SKM-1 treated with dmso at 0.1 percent for 144 hours (cell line): Measurements from ENCODE around the gene RERE.
"Not testable (repeated sequence)": the region's sequence is repeated elsewhere in the genome, so short reads cannot be mapped to it uniquely, and the experiment has no call there.

Source experiments
- DNase-seq: peaks from one replicate; lab custom pipeline; 2025; ENCODE audit not compliant: unreplicated experiment; lab: John Stamatoyannopoulos, UW

RERE gene

DNA sequence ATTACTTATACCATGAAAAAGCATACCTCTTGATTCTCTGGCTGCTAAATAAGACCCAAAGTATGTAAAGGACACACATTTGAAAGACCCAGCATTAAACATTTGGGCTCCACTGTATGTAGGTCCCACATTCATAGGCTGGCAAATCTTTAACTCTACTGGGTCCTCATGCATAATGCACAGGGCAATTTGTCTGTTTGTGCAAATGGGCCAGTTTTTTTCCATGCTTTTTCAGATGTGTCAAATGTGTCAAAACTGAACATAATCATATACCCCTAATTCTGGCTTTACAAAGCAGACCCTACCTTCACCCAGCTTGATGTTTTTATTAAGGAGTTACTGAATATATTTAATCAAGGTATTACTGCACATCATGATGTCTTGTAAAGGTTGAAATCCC is 63.7 kb downstream of the RERE start:
- no peak for DNase-seq

DNA sequence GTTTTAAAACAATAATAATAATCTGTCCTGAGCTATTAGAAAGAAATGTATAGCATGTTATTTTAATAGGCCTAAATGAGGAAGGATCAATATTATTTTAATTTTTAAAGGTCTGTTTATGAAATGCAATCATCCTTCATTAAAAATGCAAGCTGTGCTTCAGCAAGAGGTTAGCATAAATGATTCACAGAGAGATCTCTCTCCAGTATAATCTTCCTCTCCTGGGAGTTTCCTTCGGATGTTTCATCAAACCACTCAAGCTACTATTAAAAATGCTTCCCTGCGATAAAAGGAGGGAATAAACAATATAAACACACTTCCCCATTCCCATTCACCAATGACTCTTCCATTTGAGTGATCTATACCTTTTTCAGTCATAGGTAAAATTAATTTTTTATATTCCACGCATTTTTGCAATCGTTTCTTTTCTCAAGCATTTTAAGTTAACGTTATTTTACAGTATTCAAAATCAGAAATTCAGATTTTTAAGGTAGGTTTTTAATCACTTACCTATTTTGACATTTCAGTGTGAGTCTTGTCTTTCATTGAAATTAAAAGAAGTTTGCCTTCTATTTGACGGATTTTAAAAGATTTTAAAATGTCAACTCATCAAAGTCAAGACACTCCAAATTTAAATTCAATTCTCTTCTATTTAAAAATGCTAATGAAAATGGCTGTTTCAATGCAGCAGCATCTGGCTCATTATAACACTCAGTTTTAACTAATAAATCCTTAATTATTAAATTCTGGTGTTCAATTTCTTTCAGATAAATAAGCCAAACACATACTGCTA is 64.3 kb downstream of the RERE start:
- DNase-seq, result no peak

GRCh38 chr1:8752411-8752810 is 65.0 kb downstream of the RERE start:
- DNase-seq, result no peak

DNA sequence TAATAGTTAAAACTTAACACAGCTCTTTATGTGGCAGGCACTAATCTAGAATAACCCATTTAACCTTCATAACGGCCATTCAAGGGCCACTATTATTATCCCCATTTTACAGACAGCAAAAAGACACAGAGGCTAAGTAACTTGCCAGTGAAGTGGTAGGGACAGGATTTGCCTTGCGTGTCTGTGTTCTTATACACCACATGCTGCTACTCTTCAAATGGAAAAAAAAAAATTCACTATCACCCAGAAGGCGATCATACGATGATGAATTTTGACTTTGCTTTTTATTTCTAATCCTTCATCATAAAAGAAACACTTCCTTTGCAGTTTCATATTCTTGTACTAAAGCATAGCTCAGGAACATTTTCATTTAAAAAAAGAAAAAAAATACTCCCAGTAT is 65.5 kb downstream of the RERE start:
- no peak for DNase-seq

GRCh38 chr1:8747879-8748825 is 69.3 kb downstream of the RERE start:
- no peak for DNase-seq

DNA sequence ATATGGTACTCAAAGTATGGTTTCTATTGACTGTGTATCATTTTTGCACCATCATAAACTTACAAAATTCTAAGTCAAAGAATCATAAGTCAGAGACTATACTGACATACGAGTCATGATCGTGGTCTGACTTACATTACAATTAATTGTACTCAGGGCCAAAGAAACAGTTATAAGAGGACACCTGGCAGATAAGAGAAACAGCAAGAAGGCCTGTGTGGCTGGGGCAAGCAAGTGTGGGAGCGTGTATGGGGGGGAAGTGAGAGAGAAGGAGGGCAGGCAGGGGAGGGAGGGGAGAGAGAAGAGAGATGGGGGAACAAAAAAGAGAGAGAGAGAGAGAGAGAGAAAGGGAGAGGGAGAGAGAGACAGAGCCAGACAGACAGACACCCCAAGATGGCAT is 70.9 kb downstream of the RERE start:
- no peak for DNase-seq

- no peak for DNase-seq
Measured at GRCh38 chr1:8745749-8746390, 71.6 kb downstream of the RERE start.

- DNase-seq, result no peak
Measured at GRCh38 chr1:8745346-8745745, 72.1 kb downstream of the RERE start.

DNA sequence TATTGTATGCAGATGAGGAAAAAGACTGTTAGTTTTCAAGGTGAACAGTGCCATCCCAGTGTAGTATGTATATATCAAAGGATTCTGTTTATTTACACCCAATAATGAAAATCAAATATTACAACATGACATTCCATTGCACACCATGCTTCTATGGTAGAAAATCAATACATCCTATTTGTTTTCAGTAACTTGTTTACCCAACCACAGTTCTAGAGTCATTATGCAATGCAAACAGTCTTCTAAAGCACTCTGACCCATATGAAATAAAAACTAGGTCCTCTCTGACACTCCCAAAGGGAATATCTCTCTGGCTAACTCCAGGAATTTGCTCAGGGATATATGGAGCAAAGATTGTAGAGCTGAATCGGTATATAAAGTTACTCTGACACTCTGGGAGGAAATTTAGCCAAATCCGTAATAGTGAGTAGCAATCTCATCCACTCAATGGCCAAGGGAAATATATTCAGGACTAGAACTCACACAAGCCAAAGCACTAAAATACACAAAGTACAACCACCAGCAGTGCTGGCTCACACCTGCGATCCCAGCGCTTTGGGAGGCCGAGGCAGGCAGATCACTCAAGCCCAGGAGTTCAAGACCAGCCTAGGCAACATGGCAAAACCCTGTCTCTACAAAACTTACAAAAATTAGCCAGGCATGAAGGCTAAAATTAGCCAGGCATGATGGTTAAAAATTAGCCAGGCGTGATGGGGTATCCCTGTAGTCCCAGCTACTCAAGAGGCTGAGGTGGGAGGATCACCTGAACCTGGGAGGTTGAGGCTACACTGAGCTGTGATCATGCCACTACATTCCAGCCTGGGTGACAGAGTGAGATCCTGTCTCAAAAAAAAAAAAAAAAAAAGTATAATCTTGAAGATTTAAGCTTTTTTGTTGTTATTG is 75.2 kb downstream of the RERE start:
- DNase-seq, result no peak

DNA sequence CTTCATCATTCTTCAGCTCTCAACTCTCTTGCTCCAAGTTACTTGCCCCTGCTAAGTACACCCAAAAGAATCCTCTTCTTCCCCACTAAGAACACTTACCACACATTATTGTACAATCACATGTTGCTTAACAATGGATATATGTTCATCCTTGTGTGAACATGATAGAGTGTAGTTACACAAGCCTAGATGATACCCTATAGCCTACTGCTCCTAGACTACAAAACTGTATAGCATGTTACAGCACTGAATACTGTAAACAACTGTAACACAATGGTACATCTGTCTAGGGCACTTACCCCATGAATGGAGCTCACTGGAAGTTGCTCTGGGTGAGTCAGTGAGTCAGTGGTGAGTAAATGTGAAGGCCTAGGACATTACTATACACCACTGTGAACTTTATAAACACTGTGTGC is 77.4 kb downstream of the RERE start:
- DNase-seq, result no peak

DNA sequence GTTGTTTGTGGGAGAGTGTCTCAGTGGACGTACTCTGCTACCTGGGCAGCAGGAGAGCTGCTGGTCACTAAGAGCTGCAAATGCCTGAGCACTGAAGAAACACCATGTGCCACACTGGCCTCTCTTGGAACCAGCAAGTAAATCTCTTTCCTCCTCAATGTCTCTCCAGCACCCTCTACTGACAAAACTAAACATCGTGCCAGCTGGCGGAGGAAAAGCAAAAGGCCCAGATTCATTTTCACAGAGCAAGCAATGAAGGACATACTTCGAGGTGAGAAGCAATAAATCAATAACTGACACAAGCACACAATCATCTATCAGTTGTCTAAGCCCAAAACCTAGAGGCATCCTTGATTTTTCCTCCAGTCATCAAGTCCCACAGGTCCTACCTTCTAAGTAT is 78.1 kb downstream of the RERE start:
- no peak for DNase-seq

DNA sequence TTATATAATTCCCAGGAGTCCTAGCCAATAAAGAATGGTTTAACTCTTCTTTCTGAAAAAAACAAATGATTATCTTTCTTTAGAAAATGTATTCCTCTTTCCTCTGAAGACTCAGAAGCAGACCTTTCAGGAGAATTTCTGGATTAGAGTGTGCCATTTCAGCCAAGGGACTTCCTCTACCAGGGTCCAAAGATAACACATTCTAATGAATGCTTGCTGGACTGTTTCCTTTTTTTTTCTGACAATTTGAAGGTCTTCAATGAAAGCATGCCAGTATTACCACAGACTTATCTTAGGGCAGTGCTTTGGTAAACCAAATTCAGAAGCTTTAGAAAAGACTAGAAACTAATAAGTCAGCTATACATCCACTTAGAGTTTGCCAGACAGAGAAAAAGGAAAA is 80.5 kb downstream of the RERE start:
- no peak for DNase-seq

GRCh38 chr1:8733484-8733883 is 84.0 kb downstream of the RERE start:
- DNase-seq, result no peak

DNA sequence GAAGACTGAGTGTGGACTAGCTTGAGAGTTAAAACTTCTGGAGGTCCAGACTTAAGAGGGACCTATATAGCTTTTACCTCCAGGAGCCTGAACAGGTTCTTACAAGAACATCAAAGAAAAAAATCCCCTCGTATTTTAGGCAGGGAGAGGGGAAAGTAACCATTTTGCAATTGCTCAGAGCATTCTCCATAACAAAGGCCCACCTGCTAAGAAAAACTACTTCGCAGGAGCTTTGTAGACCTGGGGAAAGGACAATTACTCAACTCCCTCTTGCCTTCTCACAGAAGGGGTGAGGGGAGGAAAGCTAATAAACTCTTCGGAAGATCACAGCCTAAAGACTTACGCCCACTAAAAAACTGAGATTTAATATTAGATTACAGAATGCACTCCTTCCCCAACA is 86.3 kb downstream of the RERE start:
- DNase-seq, result no peak

- DNase-seq, result no peak
Measured at GRCh38 chr1:8728464-8728863, 89.0 kb downstream of the RERE start.

- DNase-seq, result no peak
Measured at GRCh38 chr1:8727809-8728213, 89.6 kb downstream of the RERE start.

GRCh38 chr1:8727316-8727715 is 90.1 kb downstream of the RERE start:
- not testable (repeated sequence) for DNase-seq

GRCh38 chr1:8726801-8727186 is 90.6 kb downstream of the RERE start:
- DNase-seq, result not testable (repeated sequence)

GRCh38 chr1:8723010-8723409 is 94.4 kb downstream of the RERE start:
- no peak for DNase-seq

DNA sequence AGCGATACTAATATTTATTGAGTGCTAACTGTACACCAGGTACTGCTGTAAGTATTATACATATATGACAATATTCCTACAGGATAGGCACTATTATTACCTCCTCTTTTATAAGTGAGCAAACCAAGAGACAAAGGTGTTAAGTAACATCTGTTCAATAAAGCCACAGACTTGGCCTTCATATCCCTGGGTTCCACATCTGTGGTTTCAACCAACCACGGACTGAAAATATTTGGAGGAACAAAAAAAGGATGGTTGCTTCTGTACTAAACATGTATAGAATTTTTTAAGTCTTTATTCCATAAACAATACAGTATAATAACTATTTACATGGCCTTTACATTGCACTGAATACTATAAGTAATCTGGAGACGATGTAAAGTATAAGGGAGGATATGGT is 95.1 kb downstream of the RERE start:
- DNase-seq, result peak; percentile 18
